Measurements from ENCODE around the gene PTPRJ. TPM values are rescaled to one million over a fixed set of nuclear protein-coding genes. Genes with fewer than 3 reads are reported as not detected.

The PTPRJ gene
- total RNA-seq, 6 experiments from 2014 or later = 12.5 to 33.0 (median 19.8) TPM

DNA sequence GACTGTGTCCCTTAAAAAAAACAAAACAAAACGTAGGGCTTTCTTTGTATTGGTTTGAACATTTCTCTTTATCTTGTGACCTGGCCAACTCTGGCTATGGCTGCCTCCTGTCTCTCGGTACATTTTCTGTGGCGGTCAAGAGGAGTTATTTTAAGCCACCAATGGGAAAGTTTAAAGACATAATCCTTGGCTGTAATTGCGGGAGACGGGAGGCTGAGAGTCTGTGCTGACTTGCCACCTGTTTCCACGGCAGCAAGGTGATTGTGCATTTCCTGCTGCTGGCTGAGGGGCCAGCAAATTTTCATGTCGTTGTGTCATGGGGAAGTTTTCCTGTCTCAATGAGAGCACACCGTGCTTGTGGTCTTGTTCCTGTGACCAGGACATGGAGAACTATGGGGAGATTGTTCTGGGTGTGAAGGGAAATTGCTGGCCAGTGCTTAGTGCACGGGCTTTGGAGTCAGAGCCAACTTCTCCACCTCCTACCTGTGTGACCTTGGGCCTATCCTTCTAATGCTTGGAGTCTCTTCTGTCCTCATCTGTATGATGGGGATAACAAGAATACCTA is 11.0 kb downstream of the PTPRJ start:
- H3K4me1 ChIP-seq = peaks cover 0 to 38% (median 17%) of the 10 kb centered on the region in 4 donors

DNA sequence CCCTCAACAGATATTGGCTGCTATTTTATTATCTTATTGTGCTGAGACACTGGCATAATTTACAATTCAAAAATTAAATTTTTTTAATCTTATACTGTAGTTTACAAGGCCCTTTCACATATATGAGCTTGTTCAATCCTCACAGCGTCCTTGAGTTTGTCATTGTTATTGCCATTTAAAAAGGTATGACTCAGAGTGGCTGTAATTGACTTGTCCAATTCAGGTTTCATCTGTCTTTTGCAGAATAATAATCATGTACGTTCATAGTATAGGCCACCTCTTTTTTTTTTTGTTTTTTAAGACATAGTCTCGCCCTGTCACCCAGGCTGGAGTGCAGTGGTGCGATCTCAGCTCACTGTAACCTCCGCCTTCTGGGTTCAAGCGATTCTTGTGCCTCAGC is 11.5 kb downstream of the PTPRJ start:
- no peaks in the 10 kb centered on the region for H3K36me3 ChIP-seq
- H3K27ac ChIP-seq = peak overlapping the region in 2 of 3 donors; percentile 55 to 90
- H3K9me3 ChIP-seq = no peaks in the 10 kb centered on the region
- H3K4me3 ChIP-seq = no peak overlapping the region
- H3K27me3 ChIP-seq = no peaks in the 10 kb centered on the region
- no peak for TF ChIP-seq CTCF (IDR thresholded peaks at IDR 0.05)
- TF ChIP-seq POLR2A (IDR thresholded peaks at IDR 0.05) = no peak
- peaks cover 0 to 43% (median 19%) of the 10 kb centered on the region in 4 donors for H3K4me1 ChIP-seq
- DNase-seq (no peak), ATAC-seq (no peak)
- intact Hi-C loops (cut with DNase I) = no loop called here
- WGBS (ENCODE audit: insufficient coverage, low coverage, low lambda C conversion rate, missing lambda C conversion rate) = 93% methylated on average over 6 of the region's 6 CpGs

More for the DNA sequence above, 11.0 kb downstream of the PTPRJ start:
- TF ChIP-seq CTCF (IDR thresholded peaks at IDR 0.05) = no peak
- no peak for TF ChIP-seq POLR2A (IDR thresholded peaks at IDR 0.05)
- DNase-seq (no peak), ATAC-seq (peak; percentile 25 to 57 (median 42))
- WGBS (ENCODE audit: insufficient coverage, low coverage, low lambda C conversion rate, missing lambda C conversion rate) = 3% methylated on average over 9 of the region's 9 CpGs
- Histone ChIP-seq H3K9me3 (no peaks in the 10 kb centered on the region), H3K27me3 (no peaks in the 10 kb centered on the region), H3K36me3 (no peaks in the 10 kb centered on the region), H3K27ac (peak overlapping the region; percentile 55 to 90 (median 85)), H3K4me3 (peak overlapping the region; percentile 16 to 36 (median 33))
- intact Hi-C loops (cut with DNase I) = no loop called here

DNA sequence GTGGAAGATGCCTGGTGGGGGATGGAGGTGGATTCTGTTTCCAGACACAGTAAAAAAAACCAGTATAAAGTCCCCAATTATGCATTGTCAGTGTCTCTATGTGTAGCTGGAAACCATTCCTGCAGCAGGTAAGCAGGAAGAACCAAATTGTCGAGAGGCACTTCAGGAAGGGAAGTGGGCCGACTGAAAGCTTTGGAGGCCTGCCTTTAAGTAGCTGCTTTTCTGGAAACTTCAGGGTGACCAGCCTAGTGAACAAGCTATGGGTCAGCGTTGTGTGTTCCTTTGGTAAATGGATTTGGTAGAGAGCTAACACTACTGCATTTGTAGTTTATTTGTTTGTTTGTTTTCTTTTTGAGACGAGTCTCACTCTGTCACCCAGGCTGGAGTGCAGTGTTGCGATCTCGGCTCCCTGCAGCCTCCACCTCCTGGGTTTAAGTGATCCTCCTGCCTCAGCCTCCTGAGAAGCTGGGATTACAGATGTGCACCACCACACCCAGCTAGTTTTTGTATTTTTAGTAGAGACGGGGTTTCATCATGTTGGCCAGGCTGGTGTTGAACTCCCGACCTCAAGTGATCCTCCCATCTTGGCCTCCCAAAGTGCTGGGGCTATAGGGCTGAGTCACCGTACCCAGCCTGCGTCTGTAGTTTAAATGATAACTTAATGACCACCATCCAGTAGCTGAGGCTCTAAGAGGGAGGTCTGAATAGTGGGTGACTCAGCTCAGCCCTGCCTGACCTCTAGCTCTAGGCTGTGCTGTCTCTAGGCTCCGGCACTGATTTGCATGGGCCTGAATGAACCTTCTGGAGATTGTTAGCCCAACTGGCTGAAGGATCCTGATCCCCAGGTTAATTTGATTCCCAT is 12.8 kb downstream of the PTPRJ start:
- no peaks in the 10 kb centered on the region for H3K9me3 ChIP-seq
- no peak overlapping the region for H3K4me3 ChIP-seq
- intact Hi-C loops (cut with DNase I) = no loop called here
- no peaks in the 10 kb centered on the region for H3K27me3 ChIP-seq
- DNase-seq (peak in 1 of 3 donors; percentile 19), ATAC-seq (peak in 1 of 4 donors; percentile 25)
- peaks cover 0 to 56% (median 28%) of the 10 kb centered on the region in 4 donors for H3K4me1 ChIP-seq
- H3K36me3 ChIP-seq = no peaks in the 10 kb centered on the region
- no peak overlapping the region for H3K27ac ChIP-seq
- TF ChIP-seq CTCF (IDR thresholded peaks at IDR 0.05) = no peak
- TF ChIP-seq POLR2A (IDR thresholded peaks at IDR 0.05) = no peak
- 66% methylated on average over 7 of the region's 11 CpGs for WGBS (ENCODE audit: insufficient coverage, low coverage, low lambda C conversion rate, missing lambda C conversion rate)

- no peaks in the 10 kb centered on the region for H3K27me3 ChIP-seq
- no peak overlapping the region for H3K4me3 ChIP-seq
- WGBS (ENCODE audit: insufficient coverage, low coverage, low lambda C conversion rate, missing lambda C conversion rate) = 95% methylated on average over 4 of the region's 4 CpGs
- H3K27ac ChIP-seq = no peak overlapping the region
- no peak for TF ChIP-seq POLR2A (IDR thresholded peaks at IDR 0.05)
- TF ChIP-seq CTCF (IDR thresholded peaks at IDR 0.05) = no peak
- peak in 1 of 3 donors; percentile 27 for DNase-seq
- intact Hi-C loops (cut with DNase I) = no loop called here
- H3K9me3 ChIP-seq = no peaks in the 10 kb centered on the region
- no peak for ATAC-seq
- peaks cover 0 to 62% (median 34%) of the 10 kb centered on the region in 4 donors for H3K4me1 ChIP-seq
- H3K36me3 ChIP-seq = no peaks in the 10 kb centered on the region
Observed at GRCh38 chr11:47994417-47994816, 14.1 kb downstream of the PTPRJ start.

Data from right lobe of liver (tissue), 6 donors.